SJCRH30 (cell line): ENCODE results near the gene PCYOX1L. TPM values are rescaled to one million over a fixed set of nuclear protein-coding genes. Genes with fewer than 3 reads are reported as not detected.
"Not testable (repeated sequence)": the region's sequence is repeated elsewhere in the genome, so short reads cannot be mapped to it uniquely, and the experiment has no call there.

Experiments
- DNase-seq, 2 experiments: peaks; one replicate each; pipeline ENCODE4 v3.0.0-alpha.2; 2015 to 2020
- H3K27ac ChIP-seq: fragments of 250-450 bp; sonication (Bioruptor Pico); 2 replicates; pipeline ENCODE4 v1.5.1; 2020; ENCODE audit warnings: mild to moderate bottlenecking, moderate library complexity
- H3K27me3 ChIP-seq: fragments of 250-450 bp; sonication (Bioruptor Pico); 2 replicates; pipeline ENCODE4 v1.5.1; 2020; ENCODE audit warnings: mild to moderate bottlenecking, moderate library complexity
- H3K36me3 ChIP-seq: fragments of 250-450 bp; sonication (Bioruptor Pico); 2 replicates; pipeline ENCODE4 v1.5.1; 2020; ENCODE audit warnings: mild to moderate bottlenecking, moderate library complexity
- H3K4me1 ChIP-seq: fragments of 250-450 bp; sonication (Bioruptor Pico); 2 replicates; pipeline ENCODE4 v1.5.1; 2020; ENCODE audit warnings: mild to moderate bottlenecking, moderate library complexity
- H3K4me3 ChIP-seq: fragments of 250-450 bp; sonication (Bioruptor Pico); 2 replicates; pipeline ENCODE4 v1.5.1; 2020; ENCODE audit warnings: mild to moderate bottlenecking, moderate library complexity
- H3K9me3 ChIP-seq: fragments of 250-450 bp; sonication (Bioruptor Pico); replicated peaks from 2 replicates; pipeline ENCODE4 v1.5.1; 2020; ENCODE audit warnings: mild to moderate bottlenecking, moderate library complexity
- total RNA-seq: library from RNA; depleted of rRNA; stranded (reverse); fragments of >200 nt; shearing (Covaris generic); gene quantifications from 2 replicates; pipeline ENCODE4 v1.2.3, GENCODE V29; 2014

The PCYOX1L gene
- total RNA-seq, 1 experiment from 2014 or later, result 3.9 TPM

DNA sequence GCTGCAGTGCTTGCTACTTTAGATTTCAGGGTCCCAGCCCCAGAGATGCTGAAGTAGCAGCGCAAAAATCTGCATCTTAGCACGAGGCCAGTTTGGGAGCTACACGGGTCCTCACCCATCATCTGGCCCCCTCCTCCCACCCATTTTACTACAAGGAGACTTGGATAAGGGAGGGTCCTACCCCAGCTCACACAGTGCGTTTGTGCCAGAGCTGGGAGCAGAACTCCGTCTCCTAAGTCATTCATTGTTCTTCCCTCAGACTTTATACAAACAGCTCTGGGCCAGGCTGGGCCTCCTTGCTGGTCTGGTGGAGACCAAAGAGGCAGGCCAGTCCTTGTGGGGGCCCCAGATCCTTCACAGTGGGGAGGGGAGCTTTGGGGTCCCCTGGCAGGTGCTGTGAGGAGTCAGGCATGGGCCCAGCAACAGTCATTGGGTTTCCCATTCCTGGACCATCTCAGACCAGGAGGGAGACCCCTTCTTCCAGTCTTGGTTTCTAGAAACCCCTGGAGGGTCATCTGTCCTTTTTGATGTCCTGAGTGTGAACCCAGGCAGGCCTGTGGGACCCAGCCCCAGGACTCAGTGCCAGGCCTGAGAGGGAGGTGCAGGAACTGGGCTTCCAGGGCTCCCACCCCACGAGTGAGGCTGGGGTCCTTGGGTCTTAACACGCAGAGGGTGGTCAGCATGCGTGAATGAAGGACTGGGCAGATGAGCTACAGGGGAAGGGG lies 23.6 kb downstream of the PCYOX1L start:
- Histone ChIP-seq H3K4me3 (no peak overlapping the region), H3K27ac (no peak overlapping the region), H3K9me3 (no peaks in the 10 kb centered on the region), H3K36me3 (no peaks in the 10 kb centered on the region), H3K27me3 (no peaks in the 10 kb centered on the region), H3K4me1 (peaks cover 5% of the 10 kb centered on the region; the same call in 1 of the 2 replicates)
- DNase-seq, result no peak

- DNase-seq, result peak; percentile 66 to 84
- Histone ChIP-seq H3K27ac (no peak overlapping the region), H3K27me3 (no peaks in the 10 kb centered on the region), H3K4me1 (peaks cover 5% of the 10 kb centered on the region; the same call in 1 of the 2 replicates), H3K36me3 (no peaks in the 10 kb centered on the region), H3K4me3 (no peak overlapping the region), H3K9me3 (no peaks in the 10 kb centered on the region)
Observed at GRCh38 chr5:149381986-149382338, 24.1 kb downstream of the PCYOX1L start.

GRCh38 chr5:149382517-149383220 lies 24.8 kb downstream of the PCYOX1L start:
- no peak overlapping the region for H3K27ac ChIP-seq
- H3K4me3 ChIP-seq, result no peak overlapping the region
- H3K9me3 ChIP-seq, result no peaks in the 10 kb centered on the region
- peaks cover 5% of the 10 kb centered on the region; the same call in 1 of the 2 replicates for H3K4me1 ChIP-seq
- no peak for DNase-seq
- no peaks in the 10 kb centered on the region for H3K36me3 ChIP-seq
- H3K27me3 ChIP-seq, result no peaks in the 10 kb centered on the region

GRCh38 chr5:149383399-149383798 lies 25.6 kb downstream of the PCYOX1L start:
- Histone ChIP-seq H3K27ac (no peak overlapping the region), H3K36me3 (no peaks in the 10 kb centered on the region), H3K4me3 (no peak overlapping the region), H3K27me3 (no peaks in the 10 kb centered on the region), H3K9me3 (no peaks in the 10 kb centered on the region), H3K4me1 (peaks cover 5% of the 10 kb centered on the region; the same call in 1 of the 2 replicates)
- DNase-seq, result no peak

DNA sequence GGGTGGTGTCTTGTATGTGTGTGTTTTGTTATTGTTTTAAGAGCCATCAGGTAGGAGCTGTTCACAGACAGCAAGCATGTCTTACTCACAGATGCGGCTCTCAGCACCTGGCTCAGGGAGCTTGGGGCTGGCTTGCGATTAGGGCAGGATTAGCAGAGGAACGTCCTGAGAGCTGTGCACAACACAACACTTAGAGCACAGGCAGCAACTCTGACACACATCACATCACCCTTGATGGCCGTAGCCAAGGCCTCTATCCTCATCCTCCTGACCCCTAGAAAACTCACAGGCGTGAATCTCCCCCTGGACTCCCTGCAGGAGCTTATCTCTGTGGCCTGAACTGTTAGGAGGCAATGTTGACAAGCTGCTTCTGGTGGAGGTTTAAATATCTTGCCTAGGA lies 28.3 kb downstream of the PCYOX1L start:
- DNase-seq, result no peak
- no peaks in the 10 kb centered on the region for H3K27me3 ChIP-seq
- no peaks in the 10 kb centered on the region for H3K36me3 ChIP-seq
- H3K27ac ChIP-seq, result no peak overlapping the region
- H3K4me3 ChIP-seq, result no peak overlapping the region
- no peaks in the 10 kb centered on the region for H3K9me3 ChIP-seq
- H3K4me1 ChIP-seq, result peaks cover 18% of the 10 kb centered on the region

- Histone ChIP-seq H3K9me3 (no peaks in the 10 kb centered on the region), H3K36me3 (no peaks in the 10 kb centered on the region), H3K27me3 (no peaks in the 10 kb centered on the region), H3K4me1 (peaks cover 18% of the 10 kb centered on the region), H3K4me3 (no peak overlapping the region), H3K27ac (no peak overlapping the region)
- DNase-seq, result no peak
Observed at GRCh38 chr5:149387081-149387631, 29.3 kb downstream of the PCYOX1L start.

- DNase-seq, result no peak
- Histone ChIP-seq H3K27ac (no peak overlapping the region), H3K9me3 (no peaks in the 10 kb centered on the region), H3K4me1 (peaks cover 18% of the 10 kb centered on the region), H3K36me3 (no peaks in the 10 kb centered on the region), H3K4me3 (no peak overlapping the region), H3K27me3 (no peaks in the 10 kb centered on the region)
Observed at GRCh38 chr5:149387982-149388381, 30.1 kb downstream of the PCYOX1L start.

DNA sequence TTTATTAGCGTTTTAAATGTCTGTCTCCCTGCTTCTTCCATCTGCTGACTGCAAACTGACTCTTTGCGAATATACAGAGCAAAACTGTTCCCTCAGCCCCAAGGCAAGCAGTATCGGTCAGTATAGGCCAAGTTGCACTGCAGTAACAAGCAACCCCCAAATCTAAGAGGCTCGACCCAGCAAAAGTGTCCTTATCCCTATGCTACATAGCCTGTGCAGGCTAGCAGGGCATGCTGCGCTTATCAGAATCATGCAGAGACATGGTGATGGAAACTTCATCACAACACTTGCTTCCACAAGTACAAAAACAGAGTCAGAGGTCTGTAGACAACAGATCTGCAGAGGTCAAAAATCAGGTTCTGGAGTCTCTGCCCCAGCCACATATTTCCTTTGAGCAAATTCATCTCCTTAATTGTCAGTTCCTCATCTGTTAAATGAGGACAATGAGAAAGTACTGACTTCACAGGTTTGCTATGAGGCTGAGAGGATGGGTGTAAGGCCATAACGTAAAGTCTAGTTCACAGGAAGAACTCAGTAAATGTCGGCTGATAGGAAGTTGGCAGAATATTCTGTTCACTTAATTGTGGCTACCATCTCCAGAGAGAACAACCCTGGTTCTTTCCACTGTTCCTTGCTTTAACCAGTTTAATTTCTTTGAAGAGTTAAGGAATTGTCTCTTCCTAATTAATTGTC lies 30.8 kb downstream of the PCYOX1L start:
- no peaks in the 10 kb centered on the region for H3K9me3 ChIP-seq
- H3K36me3 ChIP-seq, result no peaks in the 10 kb centered on the region
- H3K4me1 ChIP-seq, result peaks cover 18% of the 10 kb centered on the region
- no peak for DNase-seq
- peak overlapping the region; percentile 67; the same call in 1 of the 2 replicates for H3K27ac ChIP-seq
- H3K27me3 ChIP-seq, result no peaks in the 10 kb centered on the region
- no peak overlapping the region for H3K4me3 ChIP-seq

GRCh38 chr5:149389552-149390495 lies 32.0 kb downstream of the PCYOX1L start:
- Histone ChIP-seq H3K27ac (peak overlapping the region; percentile 67), H3K4me1 (peaks cover 18% of the 10 kb centered on the region), H3K4me3 (no peak overlapping the region), H3K36me3 (no peaks in the 10 kb centered on the region), H3K9me3 (no peaks in the 10 kb centered on the region), H3K27me3 (no peaks in the 10 kb centered on the region)
- peak; percentile 76 to 89 for DNase-seq

DNA sequence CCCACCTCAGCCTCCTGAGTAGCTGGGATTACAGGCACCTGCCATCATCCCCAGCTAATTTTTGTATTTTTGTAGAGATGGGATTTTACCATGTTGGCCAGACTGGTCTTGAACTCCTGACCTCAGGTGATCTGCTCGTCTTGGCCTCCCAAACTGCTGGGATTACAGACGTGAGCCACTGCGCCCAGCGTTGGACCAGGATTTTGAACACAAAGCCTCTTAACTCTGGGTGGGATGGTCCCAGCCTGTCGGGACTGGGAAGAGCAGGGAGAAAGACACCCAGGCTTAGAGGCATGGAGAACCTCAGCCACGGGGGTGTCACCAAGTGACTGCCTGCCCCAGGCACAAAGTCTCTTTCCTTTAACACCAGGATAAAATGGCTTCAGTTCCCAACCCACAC lies 33.2 kb downstream of the PCYOX1L start:
- H3K27me3 ChIP-seq, result not testable (repeated sequence)

GRCh38 chr5:149391524-149391923 lies 33.7 kb downstream of the PCYOX1L start:
- peaks cover 18% of the 10 kb centered on the region for H3K4me1 ChIP-seq
- no peaks in the 10 kb centered on the region for H3K36me3 ChIP-seq
- no peaks in the 10 kb centered on the region for H3K27me3 ChIP-seq
- H3K27ac ChIP-seq, result no peak overlapping the region
- no peak for DNase-seq
- no peaks in the 10 kb centered on the region for H3K9me3 ChIP-seq
- H3K4me3 ChIP-seq, result no peak overlapping the region

More for the DNA sequence above, 33.2 kb downstream of the PCYOX1L start:
- DNase-seq, H3K27ac ChIP-seq, H3K36me3 ChIP-seq, H3K4me3 ChIP-seq, H3K9me3 ChIP-seq: not testable (repeated sequence)
- peaks cover 18% of the 10 kb centered on the region for H3K4me1 ChIP-seq

DNA sequence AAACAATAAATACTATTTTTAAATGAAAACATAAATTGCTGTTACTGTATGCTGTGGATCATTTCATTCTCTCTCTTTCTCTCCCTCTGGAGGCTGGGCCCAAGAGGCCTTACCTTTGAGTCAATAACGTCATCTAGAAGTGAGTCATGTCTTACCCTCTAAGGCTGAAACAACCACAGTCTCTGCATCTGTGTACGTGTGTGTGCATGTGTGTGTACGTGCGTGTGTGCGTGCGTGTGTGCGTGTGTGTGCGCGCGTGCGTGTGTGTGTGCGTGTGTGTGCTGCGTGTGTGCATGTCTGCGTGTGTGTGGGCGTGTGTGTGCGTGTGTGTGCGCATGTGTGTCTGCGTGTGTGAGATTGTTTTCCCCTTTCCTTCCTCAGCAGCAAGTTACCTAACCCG lies 34.9 kb downstream of the PCYOX1L start:
- no peak for DNase-seq
- Histone ChIP-seq H3K27me3 (no peaks in the 10 kb centered on the region), H3K27ac (no peak overlapping the region), H3K4me1 (peaks cover 18% of the 10 kb centered on the region), H3K9me3 (no peaks in the 10 kb centered on the region), H3K36me3 (no peaks in the 10 kb centered on the region), H3K4me3 (no peak overlapping the region)

GRCh38 chr5:149394996-149395395 lies 37.1 kb downstream of the PCYOX1L start:
- H3K27ac ChIP-seq, result not testable (repeated sequence)

DNA sequence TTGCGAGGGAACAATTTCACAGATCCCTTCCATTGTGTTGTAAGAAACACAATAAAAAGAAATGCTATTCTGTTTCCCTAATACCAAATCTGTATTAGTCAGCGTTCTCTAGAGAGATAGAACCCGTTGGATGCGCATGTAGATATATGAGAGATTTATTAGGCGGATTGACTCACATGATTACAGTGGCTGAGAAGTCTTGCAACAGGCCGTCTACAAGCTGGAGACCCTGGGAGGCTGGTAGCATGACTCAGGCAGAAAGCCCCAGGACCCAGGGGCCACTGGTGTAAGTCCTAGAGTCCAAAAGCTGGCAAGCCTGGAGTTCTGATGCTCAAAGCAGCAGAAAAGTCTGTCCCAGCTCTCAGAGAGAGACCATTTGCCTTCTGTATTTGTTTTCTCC lies 39.7 kb downstream of the PCYOX1L start:
- H3K9me3 ChIP-seq, result no peaks in the 10 kb centered on the region
- peaks cover 19% of the 10 kb centered on the region for H3K4me1 ChIP-seq
- H3K27me3 ChIP-seq, result no peaks in the 10 kb centered on the region
- no peak for DNase-seq
- no peak overlapping the region for H3K4me3 ChIP-seq
- no peaks in the 10 kb centered on the region for H3K36me3 ChIP-seq
- no peak overlapping the region for H3K27ac ChIP-seq

More at GRCh38 chr5:149394996-149395395, 37.1 kb downstream of the PCYOX1L start:
- H3K4me3 ChIP-seq, H3K9me3 ChIP-seq, DNase-seq, H3K4me1 ChIP-seq, H3K36me3 ChIP-seq, H3K27me3 ChIP-seq: not testable (repeated sequence)
